HT-29 (cell line): ENCODE measurements around the gene CYB561D1. TPM values are rescaled to one million over a fixed set of nuclear protein-coding genes. Genes with fewer than 3 reads are reported as not detected.

Experiments
- DNase-seq: peaks from one replicate; pipeline ENCODE4 v3.0.0-alpha.2; 2015; ENCODE audit warnings: low spot score
- total RNA-seq: library from RNA; depleted of rRNA; stranded (reverse); fragments of >200 nt; shearing (Covaris generic); gene quantifications from 2 replicates; pipeline ENCODE4 v1.2.3, GENCODE V29; 2014; rRNA removed

CYB561D1 gene
- total RNA-seq, 1 experiment from 2014 or later, result 5.9 TPM

DNA sequence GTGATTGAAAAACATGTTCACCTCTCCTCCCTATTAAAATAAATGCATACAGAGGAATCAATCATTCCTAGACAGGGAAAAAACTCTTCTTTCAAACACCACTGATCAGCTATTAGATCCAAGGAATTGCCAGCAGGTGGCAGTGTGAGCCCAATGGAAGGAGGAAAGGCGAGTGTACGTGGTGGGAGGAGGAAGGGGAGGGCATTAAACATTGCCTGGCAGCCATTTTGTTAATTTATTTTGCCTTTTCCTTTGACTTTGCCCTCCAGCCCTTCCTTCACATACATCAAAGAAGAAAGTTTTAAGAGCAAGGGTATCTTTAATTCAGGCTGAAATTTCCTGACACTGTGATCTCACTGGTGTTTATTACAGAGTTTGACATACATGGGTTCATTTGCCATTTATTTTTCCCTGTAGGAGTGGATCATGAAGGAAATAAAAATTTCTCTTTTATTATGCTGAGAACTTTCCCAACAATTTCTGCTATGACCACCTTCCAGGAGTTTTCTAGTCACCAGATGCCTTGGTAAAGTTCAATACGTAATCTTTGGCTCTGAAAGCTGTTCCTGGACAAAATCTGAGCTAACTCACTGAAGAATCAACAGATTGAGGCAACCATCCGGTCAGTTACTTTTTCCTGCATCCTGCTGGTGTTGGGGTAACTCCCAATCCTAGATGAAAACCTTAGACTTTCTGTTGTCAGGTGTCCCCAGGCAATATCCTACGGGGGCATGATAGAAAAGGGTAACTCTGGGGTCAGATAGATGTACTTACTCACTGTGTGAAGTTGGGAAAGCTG is 52.6 kb downstream of the CYB561D1 start:
- peak; percentile 95 for DNase-seq

DNA sequence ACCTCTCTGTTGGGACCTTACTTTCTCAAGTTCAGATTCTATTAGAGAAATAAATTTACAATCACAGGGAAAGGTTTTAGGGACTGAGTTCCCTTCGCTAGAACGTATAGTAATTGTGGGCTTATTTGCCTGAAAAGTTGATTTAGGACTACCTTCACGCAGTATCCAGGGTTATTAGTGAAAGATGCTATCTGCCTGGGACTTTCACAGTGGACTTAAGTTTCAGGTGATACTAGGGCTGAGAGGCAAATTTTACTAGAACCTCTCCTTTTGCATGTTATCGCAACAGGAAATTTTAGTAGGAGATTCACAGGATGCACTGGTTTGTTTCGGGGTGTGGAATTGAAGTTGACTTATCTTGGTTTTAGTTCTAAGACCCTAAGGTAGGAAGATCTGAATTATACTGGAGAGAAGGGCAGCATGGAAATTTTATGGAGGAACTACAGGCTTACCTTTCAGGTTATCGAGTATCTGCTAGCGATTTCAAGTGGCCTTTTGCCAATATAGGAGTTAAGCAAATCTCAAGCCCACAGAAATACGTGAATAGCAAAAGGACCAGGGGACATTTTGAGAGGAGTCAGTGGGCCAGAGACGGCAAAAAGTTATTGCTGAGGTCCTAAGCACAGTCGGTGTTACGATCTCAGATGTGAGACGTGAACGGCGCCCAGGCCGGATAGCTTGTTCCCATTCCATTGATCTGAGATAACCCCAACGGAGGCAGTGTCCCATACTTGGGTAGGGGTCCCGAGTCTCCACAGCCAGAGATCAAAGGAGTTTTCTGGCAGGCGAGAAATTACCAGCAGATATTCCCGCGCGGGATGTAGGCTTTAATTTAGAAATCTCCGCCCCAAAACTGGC is 53.8 kb downstream of the CYB561D1 start:
- peak; percentile 51 for DNase-seq

DNA sequence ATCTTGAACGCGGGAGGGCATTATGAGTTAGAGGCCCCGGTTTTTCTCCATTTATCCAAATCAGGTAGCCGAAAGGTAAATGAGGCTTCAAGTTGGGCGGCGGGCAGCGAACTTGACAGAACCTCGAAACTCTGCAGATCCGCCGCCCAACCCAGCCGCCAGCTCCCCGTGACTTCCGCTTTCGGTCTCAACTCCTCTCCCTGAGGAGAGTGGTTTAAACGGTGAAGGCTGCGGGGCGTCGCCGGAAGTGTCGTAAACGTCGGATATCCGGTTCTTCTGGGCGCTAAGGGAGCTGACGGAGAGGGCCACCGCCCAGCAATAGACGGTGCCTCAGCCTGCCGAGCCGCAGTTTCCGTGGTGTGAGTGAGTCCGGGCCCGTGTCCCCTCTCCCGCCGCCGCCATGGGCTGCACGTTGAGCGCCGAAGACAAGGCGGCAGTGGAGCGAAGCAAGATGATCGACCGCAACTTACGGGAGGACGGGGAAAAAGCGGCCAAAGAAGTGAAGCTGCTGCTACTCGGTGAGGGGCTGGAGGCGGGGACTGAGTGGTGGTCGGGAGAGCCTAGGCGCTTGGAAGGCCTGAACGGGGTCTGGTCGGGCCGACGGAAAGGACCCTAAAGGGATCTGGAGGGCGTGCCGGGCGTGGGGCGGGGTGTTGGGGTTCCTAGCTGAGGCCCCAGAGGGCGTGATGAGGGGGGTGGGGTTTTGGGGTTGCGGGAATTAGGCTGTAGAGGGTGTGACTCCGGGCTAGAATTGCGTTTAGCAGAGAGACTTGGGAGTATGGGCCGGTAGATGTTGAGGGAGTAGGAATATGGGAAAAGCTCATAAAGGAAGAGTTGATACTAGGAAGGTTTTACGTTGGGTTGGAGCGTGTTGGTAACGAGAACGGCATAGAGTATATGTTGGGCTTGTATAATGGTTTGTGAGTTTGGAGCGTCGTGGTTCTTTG is 54.7 kb downstream of the CYB561D1 start, which contains the start of gene GNAI3:
TSS of gene GNAI3 (plus strand) at position 295 of the 947 bp plus-strand sequence. CDS start at position 401, 106 bp downstream.
- DNase-seq, result peak; percentile 97

Other genes with a start within 250 kb of the CYB561D1 start
- 1.1 and 1.4 TPM in 2 replicates for gene CELSR2, start 244.6 kb upstream of the CYB561D1 start, total RNA-seq
- gene PSRC1, start 210.9 kb upstream of the CYB561D1 start, total RNA-seq, result 54.6 and 61.1 TPM in 2 replicates
- gene MYBPHL, start 187.1 kb upstream of the CYB561D1 start, total RNA-seq, result 0.13 TPM in 1 of 2 replicates, not detected in the other
- 15.3 and 16.3 TPM in 2 replicates for gene SORT1, start 96.2 kb upstream of the CYB561D1 start, total RNA-seq
- gene PSMA5, start 67.6 kb upstream of the CYB561D1 start, total RNA-seq, result 61.2 and 80.9 TPM in 2 replicates
- not detected in 2 replicates for gene SYPL2, start 27.5 kb upstream of the CYB561D1 start, total RNA-seq
- gene ATXN7L2, start 10.2 kb upstream of the CYB561D1 start, total RNA-seq, result 10.8 and 14.1 TPM in 2 replicates
- 1.1 and 1.2 TPM in 2 replicates for gene AMIGO1, start 15.6 kb downstream of the CYB561D1 start, total RNA-seq
- gene GPR61, start 45.8 kb downstream of the CYB561D1 start, total RNA-seq, result 0.18 TPM in 1 of 2 replicates, not detected in the other
- gene GNAI3, start 54.5 kb downstream of the CYB561D1 start, total RNA-seq, result 3.8 and 3.9 TPM in 2 replicates
- gene GNAT2, start 125.5 kb downstream of the CYB561D1 start, total RNA-seq, result not detected in 2 replicates
- 93.4 and 94.2 TPM in 2 replicates for gene AMPD2, start 125.7 kb downstream of the CYB561D1 start, total RNA-seq
- 2.5 and 4.5 TPM in 2 replicates for gene GSTM4, start 162.0 kb downstream of the CYB561D1 start, total RNA-seq
- not detected in 2 replicates for gene GSTM2, start 174.0 kb downstream of the CYB561D1 start, total RNA-seq
- gene GSTM1, start 193.7 kb downstream of the CYB561D1 start, total RNA-seq, result not detected in 2 replicates
- gene GSTM5, start 218.2 kb downstream of the CYB561D1 start, total RNA-seq, result not detected in 2 replicates
- gene GSTM3, start 246.9 kb downstream of the CYB561D1 start, total RNA-seq, result not detected in 2 replicates